Fibroblast of skin of back (primary cell): ENCODE data around the gene NRTN.

Experiments used
- DNase-seq: peaks from one replicate; pipeline ENCODE4 v3.0.0-alpha.2; 2013

Gene NRTN

GRCh38 chr19:5790559-5791520 lies 14.0 kb upstream of the NRTN start, which contains the start of gene DUS3L:
DUS3L (minus strand) TSS chr19:5791163; CDS start chr19:5791141, 22 bp downstream.
- DNase-seq: peak; percentile 98

- no peak for DNase-seq
These were observed 12.6 kb upstream of the NRTN start for GRCh38 chr19:5792224-5792623.

- no peak for DNase-seq
These were observed 11.7 kb upstream of the NRTN start for GRCh38 chr19:5793188-5793587.

- no peak for DNase-seq
These were observed 9.4 kb upstream of the NRTN start for GRCh38 chr19:5795382-5795919.

GRCh38 chr19:5798244-5798643 lies 6.6 kb upstream of the NRTN start:
- no peak for DNase-seq

- DNase-seq: no peak
These were observed 5.3 kb upstream of the NRTN start for GRCh38 chr19:5799247-5800241.

GRCh38 chr19:5800361-5801270 lies 4.3 kb upstream of the NRTN start:
- no peak for DNase-seq

GRCh38 chr19:5801796-5802619 lies 2.9 kb upstream of the NRTN start:
- DNase-seq: peak; percentile 33

- DNase-seq: no peak
These were observed 1.5 kb upstream of the NRTN start for GRCh38 chr19:5803441-5803751.

- peak; percentile 85 for DNase-seq
These were observed 933 bp upstream of the NRTN start for GRCh38 chr19:5803752-5804515.

GRCh38 chr19:5805462-5806132 lies 730 bp downstream of the NRTN start:
- DNase-seq: peak; percentile 57

- no peak for DNase-seq
These were observed 1.2 kb downstream of the NRTN start for GRCh38 chr19:5806133-5806489.

- DNase-seq: no peak
These were observed 2.0 kb downstream of the NRTN start for GRCh38 chr19:5806905-5807304.

GRCh38 chr19:5808120-5808816 lies 3.4 kb downstream of the NRTN start:
- DNase-seq: no peak

GRCh38 chr19:5809053-5809452 lies 4.2 kb downstream of the NRTN start:
- no peak for DNase-seq

- DNase-seq: no peak
These were observed 4.6 kb downstream of the NRTN start for GRCh38 chr19:5809469-5809868.

GRCh38 chr19:5811117-5811516 lies 6.2 kb downstream of the NRTN start:
- DNase-seq: no peak

- DNase-seq: no peak
These were observed 9.4 kb downstream of the NRTN start for GRCh38 chr19:5814123-5814851.
